PC-3 (cell line): ENCODE measurements around the gene HDGF. TPM values are rescaled to one million over a fixed set of nuclear protein-coding genes. Genes with fewer than 3 reads are reported as not detected.
"Not testable (repeated sequence)": the region's sequence is repeated elsewhere in the genome, so short reads cannot be mapped to it uniquely, and the experiment has no call there.

ENCODE experiments used
- ATAC-seq: fragments of 200-7000 bp; cut with Tn5 transposase; 2 replicates; pipeline ENCODE4 v1.9.1; 2020; ENCODE audit warnings: mild to moderate bottlenecking, moderate library complexity
- BruUV-seq: library from RNA; stranded (reverse); fragments of 400-500 nt; replicated peaks from 2 replicates; lab custom pipeline; 2021; lab: Mats Ljungman, UMichigan
- CTCF ChIA-PET: fragments of 300-600 bp; sonication (Branson Sonifier 250); formaldehyde crosslinking; loops from one replicate; lab custom pipeline; 2022; ENCODE audit warnings: antibody characterized with exemption; lab: Charles Lee
- POLR2A ChIA-PET: fragments of 300-600 bp; sonication (Branson Sonifier 250); formaldehyde crosslinking; loops from one replicate; lab custom pipeline; 2022; ENCODE audit warnings: antibody characterized with exemption; ENCODE audit not compliant: unreplicated experiment; lab: Charles Lee
- DNase-seq: peaks from one replicate; pipeline ENCODE4 v3.0.0-alpha.2; 2015
- H2AFZ ChIP-seq: fragments of 300-600 bp; sonication (generic); 2 replicates; pipeline ENCODE4 v1.6.0; 2016; ENCODE audit warnings: antibody characterized with exemption, low read length
- H3F3A ChIP-seq: fragments of 300-600 bp; sonication (generic); one replicate; pipeline ENCODE4 v1.6.0; 2017; ENCODE audit warnings: antibody characterized with exemption, low read length, control low read depth, mild to moderate bottlenecking; ENCODE audit not compliant: unreplicated experiment
- H3K27ac ChIP-seq: fragments of 300-600 bp; sonication (generic); 2 replicates; pipeline ENCODE4 v1.5.1; 2016; ENCODE audit warnings: mild to moderate bottlenecking, low read length
- H3K27me3 ChIP-seq: fragments of 300-600 bp; sonication (generic); 2 replicates; pipeline ENCODE4 v1.6.1; 2016; ENCODE audit warnings: low read length, mixed read lengths
- H3K36me3 ChIP-seq: fragments of 300-600 bp; sonication (generic); 2 replicates; pipeline ENCODE4 v1.6.1; 2016; ENCODE audit warnings: low read depth, mixed run types, low read length, mixed read lengths
- H3K4me1 ChIP-seq: fragments of 300-600 bp; sonication (generic); 2 replicates; pipeline ENCODE4 v1.5.1; 2016; ENCODE audit warnings: low read length; ENCODE audit not compliant: insufficient read depth
- H3K4me2 ChIP-seq: fragments of 300-600 bp; sonication (generic); 2 replicates; pipeline ENCODE4 v1.6.0; 2016; ENCODE audit warnings: low read length
- H3K4me3 ChIP-seq: fragments of 300-600 bp; sonication (generic); 2 replicates; pipeline ENCODE4 v1.5.1; 2016; ENCODE audit warnings: mild to moderate bottlenecking, low read length, mixed read lengths
- H3K79me2 ChIP-seq: fragments of 300-600 bp; sonication (generic); 2 replicates; pipeline ENCODE4 v1.6.1; 2017; ENCODE audit warnings: low read length, mixed read lengths
- H3K9ac ChIP-seq: fragments of 300-600 bp; sonication (generic); 2 replicates; pipeline ENCODE4 v1.6.0; 2016; ENCODE audit warnings: mild to moderate bottlenecking, low read length
- H3K9me2 ChIP-seq: fragments of 300-600 bp; sonication (generic); replicated peaks from 2 replicates; pipeline ENCODE4 v1.6.1; 2016; ENCODE audit warnings: mixed run types, low read length, mixed read lengths
- H3K9me3 ChIP-seq: fragments of 300-600 bp; sonication (generic); 2 replicates; pipeline ENCODE4 v1.6.1; 2016; ENCODE audit warnings: low read length, mixed read lengths
- H4K20me1 ChIP-seq: fragments of 300-600 bp; sonication (generic); 2 replicates; pipeline ENCODE4 v1.6.1; 2016; ENCODE audit warnings: low read length, mixed read lengths
- CTCF ChIP-seq: fragments of 300-600 bp; sonication (generic); conservative IDR thresholded peaks from 2 replicates; pipeline ENCODE4 v1.5.1; 2017; ENCODE audit warnings: antibody characterized with exemption, low read depth, mild to moderate bottlenecking, low read length
- EZH2 ChIP-seq: fragments of 300-600 bp; sonication (generic); IDR thresholded peaks from one replicate; pipeline ENCODE4 v1.6.1; 2017; ENCODE audit warnings: antibody characterized with exemption, mild to moderate bottlenecking, low read length; ENCODE audit not compliant: unreplicated experiment
- EZH2phosphoT487 ChIP-seq: fragments of 300-600 bp; sonication (generic); IDR thresholded peaks from 2 replicates; pipeline ENCODE4 v1.6.1; 2018; ENCODE audit warnings: mild to moderate bottlenecking, antibody characterized with exemption, low read length, borderline replicate concordance
- intact Hi-C: fragments of 100-400 bp; cut with micrococcal nuclease; formaldehyde crosslinking; loops from 2 replicates; pipeline ENCODE4 v1.9.0; 2023
- total RNA-seq: library from RNA; depleted of rRNA; stranded (reverse); fragments of >200 nt; gene quantifications from 2 replicates; pipeline ENCODE4 v1.2.3, GENCODE V29; 2014

HDGF gene
- total RNA-seq, 1 experiment from 2014 or later, result 586 TPM

- POLR2A ChIA-PET, result no interaction called here
- no peaks in the 10 kb centered on the region for H3K27me3 ChIP-seq
- H3K36me3 ChIP-seq, result no peaks in the 10 kb centered on the region
Observed at GRCh38 chr1:156760092-156760795, 8.8 kb upstream of the HDGF start.

GRCh38 chr1:156757572-156758253, 6.2 kb upstream of the HDGF start:
- BruUV-seq, result not testable (repeated sequence)

More at GRCh38 chr1:156760092-156760795, 8.8 kb upstream of the HDGF start:
- no peaks in the 10 kb centered on the region for H3K79me2 ChIP-seq
- TF ChIP-seq EZH2phosphoT487 (no peak), CTCF (no peak), EZH2 (no peak)
- H3K9me2 ChIP-seq, result no peaks in the 10 kb centered on the region
- H3K4me2 ChIP-seq, result no peak overlapping the region
- CTCF ChIA-PET, result no interaction called here
- intact Hi-C loops, result no loop called here
- no peak overlapping the region for H3K9ac ChIP-seq
- BruUV-seq, result no TSS peak
- H3F3A ChIP-seq, result no peaks in the 10 kb centered on the region
- ATAC-seq (peak; percentile 18), DNase-seq (no peak)
- no peaks in the 10 kb centered on the region for H3K9me3 ChIP-seq
- no peak overlapping the region for H2AFZ ChIP-seq
- H3K4me1 ChIP-seq, result no peaks in the 10 kb centered on the region
- no peak overlapping the region for H3K4me3 ChIP-seq
- no peak overlapping the region for H3K27ac ChIP-seq
- no peaks in the 10 kb centered on the region for H4K20me1 ChIP-seq

GRCh38 chr1:156756355-156756754, 4.9 kb upstream of the HDGF start:
- no peaks in the 10 kb centered on the region for H3K9me3 ChIP-seq
- no peaks in the 10 kb centered on the region for H3K36me3 ChIP-seq
- H4K20me1 ChIP-seq, result no peaks in the 10 kb centered on the region
- H3K9ac ChIP-seq, result no peak overlapping the region
- no peak overlapping the region for H3K27ac ChIP-seq
- intact Hi-C loops, result no loop called here
- ChIA-PET POLR2A (interaction anchor here (0.5 to 0.7 kb wide), 3 partner anchors 65 to 256 kb away, joined by 4 to 7 read pairs (median 4); partner anchors contain the start of gene MEF2D), CTCF (no interaction called here)
- no peaks in the 10 kb centered on the region for H3F3A ChIP-seq
- H3K79me2 ChIP-seq, result peaks cover 17% of the 10 kb centered on the region
- peaks cover 10% of the 10 kb centered on the region for H3K4me1 ChIP-seq
- no peak overlapping the region for H2AFZ ChIP-seq
- DNase-seq (no peak), ATAC-seq (no peak)
- no peak overlapping the region for H3K4me3 ChIP-seq
- H3K9me2 ChIP-seq, result no peaks in the 10 kb centered on the region
- BruUV-seq, result no TSS peak
- no peaks in the 10 kb centered on the region for H3K27me3 ChIP-seq
- no peak overlapping the region for H3K4me2 ChIP-seq
- TF ChIP-seq EZH2phosphoT487 (no peak), EZH2 (no peak), CTCF (no peak)

More at GRCh38 chr1:156757572-156758253, 6.2 kb upstream of the HDGF start:
- H3K36me3 ChIP-seq, H3K27ac ChIP-seq, DNase-seq, H3K9me2 ChIP-seq, H3K4me2 ChIP-seq, H3K9me3 ChIP-seq, H3K4me1 ChIP-seq, POLR2A ChIA-PET, H3K79me2 ChIP-seq, H4K20me1 ChIP-seq, intact Hi-C loops, H3F3A ChIP-seq, H2AFZ ChIP-seq, ATAC-seq, H3K9ac ChIP-seq, CTCF ChIA-PET, H3K27me3 ChIP-seq, H3K4me3 ChIP-seq: not testable (repeated sequence)
